ENCODE measurements around the gene HSD17B12.

DNA sequence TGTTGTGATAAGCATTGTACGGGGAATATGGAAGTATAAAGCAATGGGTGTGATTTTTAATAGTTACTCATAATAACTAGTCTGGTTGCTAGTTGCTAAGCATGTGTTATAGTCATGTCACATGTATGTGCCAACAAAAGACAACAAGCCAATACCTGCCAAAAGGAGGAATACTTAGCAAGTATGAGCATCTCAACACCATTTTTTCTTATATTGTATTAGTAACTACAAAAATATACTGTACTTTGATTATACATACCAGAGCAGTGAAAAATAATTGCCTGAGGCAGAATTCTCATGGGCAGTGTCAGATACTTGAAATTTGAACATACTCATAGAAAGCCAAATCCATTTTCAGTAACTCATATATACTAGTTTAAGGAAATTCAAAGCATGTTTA lies 137.7 kb downstream of the HSD17B12 start:
- TF ChIP-seq POLR2AphosphoS5 (IDR thresholded peaks at IDR 0.05) (no peak), POLR2A (IDR thresholded peaks at IDR 0.05) (no peak), EP300 (IDR thresholded peaks at IDR 0.05) (no peak)
- TF ChIP-seq, protein P1, sequence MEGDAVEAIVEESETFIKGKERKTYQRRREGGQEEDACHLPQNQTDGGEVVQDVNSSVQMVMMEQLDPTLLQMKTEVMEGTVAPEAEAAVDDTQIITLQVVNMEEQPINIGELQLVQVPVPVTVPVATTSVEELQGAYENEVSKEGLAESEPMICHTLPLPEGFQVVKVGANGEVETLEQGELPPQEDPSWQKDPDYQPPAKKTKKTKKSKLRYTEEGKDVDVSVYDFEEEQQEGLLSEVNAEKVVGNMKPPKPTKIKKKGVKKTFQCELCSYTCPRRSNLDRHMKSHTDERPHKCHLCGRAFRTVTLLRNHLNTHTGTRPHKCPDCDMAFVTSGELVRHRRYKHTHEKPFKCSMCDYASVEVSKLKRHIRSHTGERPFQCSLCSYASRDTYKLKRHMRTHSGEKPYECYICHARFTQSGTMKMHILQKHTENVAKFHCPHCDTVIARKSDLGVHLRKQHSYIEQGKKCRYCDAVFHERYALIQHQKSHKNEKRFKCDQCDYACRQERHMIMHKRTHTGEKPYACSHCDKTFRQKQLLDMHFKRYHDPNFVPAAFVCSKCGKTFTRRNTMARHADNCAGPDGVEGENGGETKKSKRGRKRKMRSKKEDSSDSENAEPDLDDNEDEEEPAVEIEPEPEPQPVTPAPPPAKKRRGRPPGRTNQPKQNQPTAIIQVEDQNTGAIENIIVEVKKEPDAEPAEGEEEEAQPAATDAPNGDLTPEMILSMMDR (IDR thresholded peaks at IDR 0.05) = no peak
